GM23248 (cell line): ENCODE data around the gene LRRC2.

Experiments used
- EZH2 ChIP-seq: fragments of 200-600 bp; sonication (generic); IDR thresholded peaks from 2 replicates; pipeline ENCODE4 v1.6.1; 2018; ENCODE audit warnings: antibody characterized with exemption, mild to moderate bottlenecking; ENCODE audit not compliant: insufficient read depth, poor library complexity, severe bottlenecking
- EZH2phosphoT487 ChIP-seq: fragments of 200-600 bp; sonication (generic); IDR thresholded peaks from 2 replicates; pipeline ENCODE4 v1.6.1; 2018; ENCODE audit warnings: antibody characterized with exemption, moderate library complexity, mild to moderate bottlenecking, low read depth; ENCODE audit not compliant: insufficient read depth

- TF ChIP-seq EZH2 (no peak), EZH2phosphoT487 (no peak)
Measured at GRCh38 chr3:46477756-46478155, 88.3 kb downstream of the LRRC2 start.
